GM18511 (cell line): ENCODE measurements around the gene YY1.

Source experiments
- ATAC-seq: cut with Tn5 transposase; IDR thresholded peaks from one replicate; pipeline ENCODE4 v1.9.1; 2021; ENCODE audit warnings: mild to moderate bottlenecking, moderate library complexity; ENCODE audit not compliant: unreplicated experiment

Gene YY1

DNA sequence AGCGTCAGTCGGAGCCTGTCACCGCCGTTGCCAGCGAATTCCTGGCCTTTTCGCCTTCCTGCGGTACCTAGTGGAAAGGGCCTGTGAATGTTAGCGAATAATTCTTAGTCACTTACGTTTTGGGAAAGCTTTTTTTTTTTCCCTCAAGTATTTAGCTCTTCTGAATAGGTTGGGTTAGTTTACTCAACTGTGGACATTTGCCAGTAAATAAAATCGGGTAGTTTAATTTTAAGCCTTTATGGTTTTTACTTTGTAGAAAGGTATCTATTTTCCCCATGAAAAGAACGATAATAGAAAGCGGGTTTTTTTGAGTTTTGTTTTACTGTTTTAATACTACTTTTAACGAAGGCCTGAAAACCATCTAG, 1.7 kb downstream of the YY1 start:
- no peak for ATAC-seq

DNA sequence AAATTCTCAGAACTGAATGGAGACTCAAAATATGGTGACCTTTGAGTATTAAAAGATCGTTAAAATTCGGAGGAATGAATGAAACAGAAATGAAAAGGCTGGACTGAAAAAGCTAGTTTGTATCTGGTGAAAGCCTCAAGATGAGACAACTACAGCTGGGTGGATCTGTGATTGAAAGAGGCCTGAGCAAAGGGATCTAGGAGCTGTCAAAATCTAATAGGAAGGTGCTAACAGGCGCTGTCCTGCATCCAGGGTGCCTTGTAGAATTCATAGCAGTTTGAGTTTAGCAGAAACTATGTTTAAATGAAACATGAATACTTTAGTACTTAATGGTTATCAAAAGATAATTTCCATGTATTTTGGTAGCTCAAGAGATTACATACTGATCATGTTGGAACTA, 2.3 kb downstream of the YY1 start:
- no peak for ATAC-seq

DNA sequence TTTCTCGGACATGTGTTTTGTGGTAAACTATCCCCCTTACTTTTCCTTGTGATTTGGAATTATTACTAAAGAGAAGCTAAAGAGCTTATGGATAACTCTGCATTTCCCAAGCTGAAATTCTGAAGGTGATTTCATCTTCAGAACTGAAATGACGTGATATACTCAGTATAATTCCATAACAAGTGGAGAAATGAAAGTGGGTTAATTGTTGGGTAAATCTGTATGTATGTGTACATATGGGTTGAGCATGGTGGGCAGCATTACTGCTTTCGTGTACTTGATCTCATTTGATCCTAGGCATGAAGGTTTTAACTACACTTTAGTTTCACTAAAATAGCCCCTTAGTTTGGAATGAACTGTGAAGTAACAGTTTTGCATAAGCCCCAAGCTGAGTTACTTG, 4.1 kb downstream of the YY1 start:
- ATAC-seq, result no peak

DNA sequence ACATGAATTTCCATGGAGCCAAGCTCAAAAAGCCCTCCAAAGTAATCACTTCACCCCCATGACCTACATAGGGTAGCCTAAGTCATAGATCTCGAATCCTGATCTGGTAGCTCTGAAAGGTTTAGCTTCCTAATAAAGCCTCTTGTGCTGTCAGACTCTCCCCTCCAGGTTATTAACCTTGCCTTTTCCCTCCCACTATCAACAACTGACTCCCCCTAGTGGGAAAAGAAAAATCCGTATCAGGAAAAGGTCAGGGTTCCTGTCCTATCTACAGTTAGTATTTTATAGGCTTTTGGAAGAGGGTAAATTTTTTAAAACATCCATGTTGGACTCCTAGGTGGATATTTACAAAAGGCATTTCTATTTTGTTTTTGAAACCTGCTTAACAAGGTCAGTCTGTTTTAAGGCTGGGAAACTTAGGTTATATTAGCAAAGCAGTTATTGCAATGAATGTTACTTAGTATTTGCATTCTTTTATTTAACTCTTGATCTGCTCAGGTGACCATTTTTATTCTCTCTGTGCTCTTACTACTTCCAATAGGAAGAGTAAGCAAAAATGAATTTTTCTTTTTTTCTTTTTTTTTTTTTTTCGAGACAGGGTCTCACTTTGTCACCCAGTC, 8.0 kb downstream of the YY1 start:
- ATAC-seq, result no peak

DNA sequence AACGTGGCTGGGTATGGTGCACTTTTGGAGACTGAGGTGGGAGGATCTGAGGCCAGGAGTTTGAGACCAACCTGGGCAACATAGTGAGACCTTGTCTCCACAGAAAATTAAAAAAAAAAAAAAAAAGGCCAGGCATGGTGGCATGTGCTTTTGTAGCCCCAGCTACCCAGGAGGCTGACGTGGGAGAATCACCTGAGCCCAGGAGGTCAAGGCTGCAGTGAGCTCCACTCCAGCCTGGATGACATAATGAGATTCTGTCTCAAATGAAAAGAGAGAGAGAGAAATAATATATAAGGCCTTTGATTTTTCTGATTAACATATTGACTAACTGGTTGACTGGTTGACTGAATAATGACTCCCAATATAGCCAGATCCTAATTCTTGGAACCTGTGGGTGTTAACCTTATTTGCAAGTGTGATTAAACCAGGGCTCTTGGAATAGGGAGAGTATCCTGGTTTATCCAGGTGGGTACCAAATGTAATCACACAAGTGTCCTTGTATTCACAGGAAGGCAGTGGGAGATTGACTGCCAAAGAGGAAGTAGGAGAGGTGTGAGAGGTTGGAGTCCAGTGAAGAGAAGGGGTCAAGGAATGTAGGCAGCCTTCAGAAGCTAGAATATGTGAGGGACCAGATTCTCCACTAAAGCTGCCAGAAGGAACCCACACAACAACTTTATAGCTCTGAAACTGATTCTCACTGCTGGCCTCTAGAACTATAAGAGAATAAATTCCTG, 12.0 kb downstream of the YY1 start:
- no peak for ATAC-seq

DNA sequence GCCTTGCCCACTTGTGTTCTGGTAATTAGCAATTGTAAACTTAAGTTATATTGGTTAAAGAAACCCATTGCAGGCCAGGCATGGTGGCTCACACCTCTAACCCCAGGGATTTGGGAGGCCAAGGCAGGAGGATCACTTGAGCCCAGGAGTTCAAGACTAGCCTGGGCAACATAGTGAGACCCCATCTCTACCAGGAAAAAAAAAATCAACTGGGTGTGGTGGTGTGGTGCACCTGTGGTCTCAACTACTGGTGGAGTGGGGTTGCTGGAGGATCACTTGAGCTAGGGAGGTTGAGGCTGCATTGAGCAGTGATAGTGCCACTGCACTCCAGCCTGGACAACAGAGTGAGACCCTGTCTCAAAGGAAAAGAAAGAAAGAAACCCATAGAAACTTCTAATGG, 13.7 kb downstream of the YY1 start:
- ATAC-seq, result no peak

DNA sequence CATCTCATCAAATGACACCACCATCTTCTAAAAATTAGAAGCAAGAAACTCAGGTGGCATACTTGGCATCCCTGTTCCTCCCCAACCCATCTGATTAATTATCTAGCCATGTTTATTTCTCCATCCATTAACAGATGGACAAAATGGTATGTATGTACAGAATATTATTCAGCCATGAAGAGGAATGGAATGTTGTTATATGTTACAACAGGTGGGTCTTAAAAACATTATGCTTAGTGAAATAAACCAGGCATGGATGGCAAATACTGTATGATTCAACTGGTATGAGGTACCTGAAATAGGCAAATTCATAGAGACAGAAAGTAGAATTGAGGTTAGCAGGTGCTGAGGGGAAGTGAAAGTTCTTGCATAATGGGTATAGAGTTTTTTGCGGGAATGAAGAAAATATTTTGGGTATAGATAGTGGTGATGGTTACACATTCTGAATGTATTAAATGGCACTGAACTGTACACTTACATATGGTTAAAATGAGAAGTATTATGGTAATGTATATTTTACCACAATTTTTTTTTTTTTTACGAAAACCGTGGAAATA, 17.5 kb downstream of the YY1 start:
- ATAC-seq, result peak; percentile 80

DNA sequence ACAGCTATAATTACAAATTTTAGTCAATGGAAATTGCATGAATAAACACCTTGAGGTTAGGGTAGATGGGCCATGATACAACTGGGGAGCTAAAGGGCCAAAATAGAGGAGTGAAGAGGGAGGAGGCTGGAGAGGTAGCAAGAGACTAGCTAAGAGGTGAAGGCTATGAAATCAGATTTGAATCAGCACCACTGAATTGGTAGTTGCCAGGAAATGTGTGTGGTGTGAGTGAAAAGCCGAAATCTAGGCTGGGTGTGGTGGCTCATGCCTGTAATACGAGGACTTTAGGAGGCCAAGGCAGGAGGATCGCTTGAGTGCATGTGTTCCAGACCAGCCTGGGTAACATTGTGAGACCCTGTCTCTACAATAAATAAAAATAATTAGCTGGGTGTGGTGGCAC, 22.7 kb downstream of the YY1 start:
- ATAC-seq, result peak; percentile 53

DNA sequence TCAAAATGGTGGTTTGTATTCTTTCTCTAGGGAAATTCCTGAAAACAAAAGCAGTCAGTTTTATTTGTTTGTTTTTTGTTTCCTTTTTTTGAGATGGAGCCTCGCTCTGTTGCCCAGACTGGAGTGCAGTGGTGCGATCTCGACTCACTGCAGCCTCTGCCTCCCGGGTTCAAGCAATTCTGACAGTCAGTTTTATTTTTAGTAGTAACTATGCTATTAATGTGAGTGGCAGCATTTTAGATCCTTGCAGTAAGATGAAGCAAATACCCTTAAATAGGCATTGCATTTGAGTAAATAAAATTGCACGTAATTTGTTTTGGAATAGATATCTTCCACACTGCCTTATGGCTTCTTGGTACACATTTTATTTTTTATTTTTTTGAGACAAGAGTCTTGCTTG, 23.6 kb downstream of the YY1 start:
- ATAC-seq, result no peak

DNA sequence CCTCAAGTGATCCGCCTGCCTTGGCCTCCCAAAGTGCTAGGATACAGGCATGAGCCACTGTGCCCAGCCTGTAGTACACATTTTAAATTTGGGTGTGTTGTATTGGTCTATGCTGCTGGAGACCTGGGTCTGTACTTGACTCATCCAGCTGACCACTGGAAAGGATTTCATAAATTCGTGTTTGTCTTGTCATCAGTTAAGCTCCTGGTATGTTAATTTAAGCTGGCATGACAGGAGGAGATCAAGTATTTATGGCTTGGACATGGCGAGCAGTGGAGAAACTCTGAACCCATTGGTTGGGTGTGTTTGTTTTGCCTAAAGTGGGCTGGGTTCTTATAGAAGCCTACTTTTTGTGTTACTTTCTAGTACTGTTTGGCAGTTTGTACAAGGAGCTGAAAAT, 24.2 kb downstream of the YY1 start:
- ATAC-seq, result no peak

DNA sequence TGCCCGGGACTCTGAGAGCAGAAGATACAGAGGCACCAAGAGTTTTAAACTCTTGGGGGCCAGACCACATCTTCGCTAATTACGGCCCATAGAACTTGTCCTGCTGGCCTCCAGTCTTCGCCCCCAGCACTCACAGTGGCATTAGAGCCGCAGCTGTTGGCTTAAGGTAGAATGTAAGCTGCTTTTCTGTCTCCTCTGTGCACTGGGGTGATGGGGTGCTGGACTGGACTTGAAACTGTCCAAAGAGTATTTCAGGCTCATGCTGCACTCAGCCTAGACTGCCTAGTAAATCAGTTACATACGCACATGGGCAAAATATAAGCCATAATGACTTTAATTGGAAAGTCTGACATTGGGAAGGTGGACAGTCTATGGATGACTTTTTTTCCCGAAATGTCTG, 29.0 kb downstream of the YY1 start:
- no peak for ATAC-seq

DNA sequence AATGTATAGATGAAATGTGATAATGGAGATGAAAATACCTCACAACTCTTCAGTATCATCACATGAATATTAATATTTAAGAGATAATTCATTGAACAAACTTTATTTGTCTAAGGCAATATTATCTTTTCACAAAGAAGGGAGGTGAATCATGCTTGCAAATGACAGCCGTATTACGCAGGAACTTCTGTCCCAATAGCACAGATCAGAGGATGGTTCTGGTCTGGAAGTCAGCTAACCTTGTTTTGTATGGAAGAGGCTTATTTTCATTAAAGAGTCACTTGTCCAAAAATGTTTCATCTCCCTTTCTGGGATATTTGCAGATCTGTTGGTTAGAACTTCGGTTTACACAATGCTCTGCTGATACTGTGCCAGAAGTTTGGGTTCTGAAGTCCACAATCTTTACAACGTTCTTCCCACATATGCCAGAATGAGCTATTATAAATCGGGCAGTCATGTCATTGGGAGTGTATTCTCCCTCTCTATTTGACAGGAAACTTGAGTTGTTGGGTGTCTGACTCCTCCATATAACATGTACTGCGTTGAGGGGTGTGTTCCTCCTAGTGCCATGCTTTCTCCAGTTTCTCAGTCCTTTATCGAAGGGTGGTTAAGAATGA, 29.8 kb downstream of the YY1 start:
- no peak for ATAC-seq

DNA sequence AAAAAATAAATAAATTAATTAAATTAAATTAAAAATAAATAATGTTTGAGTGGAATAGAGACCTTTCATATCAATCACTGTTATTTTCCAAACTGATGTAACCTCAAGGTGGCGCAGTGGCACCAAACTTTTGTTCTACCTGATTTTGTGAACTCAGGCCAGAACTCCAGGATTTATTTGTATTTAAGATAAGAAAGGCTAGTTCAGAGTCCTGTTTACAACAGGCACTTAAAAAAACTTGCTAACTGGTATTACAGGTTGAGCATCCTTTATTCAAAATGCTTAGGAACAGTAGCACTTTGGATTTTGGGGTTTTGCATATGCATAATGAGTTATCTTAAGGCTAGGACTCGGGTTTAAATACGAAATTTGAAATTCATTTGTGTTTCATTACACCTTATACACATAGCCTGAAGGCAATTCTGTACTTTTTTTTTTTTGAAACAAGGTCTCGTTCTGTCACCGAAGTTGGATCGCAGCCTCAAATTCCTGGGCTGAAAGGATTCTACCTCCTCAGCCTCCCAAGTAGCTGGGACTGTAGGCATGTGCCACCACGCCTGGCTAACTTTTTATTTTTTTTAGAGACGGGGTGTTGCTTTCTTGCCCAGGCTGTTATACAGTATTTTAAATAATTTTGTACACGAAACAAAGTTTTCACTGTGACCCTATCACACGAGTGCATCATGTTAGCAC, 32.4 kb downstream of the YY1 start:
- ATAC-seq, result no peak

DNA sequence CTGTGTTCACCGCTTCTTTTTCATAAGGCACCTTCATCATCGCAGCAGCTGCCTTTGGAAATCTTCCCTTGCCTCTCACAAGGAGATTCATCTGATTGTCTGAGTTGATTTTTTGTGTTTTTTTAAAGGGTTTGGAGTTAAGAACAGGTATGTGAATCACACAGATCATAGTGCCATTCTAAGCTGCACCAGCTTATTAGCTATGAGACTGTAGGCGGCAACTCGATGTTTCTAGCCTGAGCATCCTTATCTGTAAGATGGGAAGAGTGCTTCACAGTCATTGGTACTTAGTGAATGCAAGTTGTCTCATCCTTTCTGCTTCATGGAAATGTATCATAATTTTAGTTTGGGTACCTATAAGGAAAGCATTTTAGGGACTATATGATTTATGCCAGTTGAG, 35.3 kb downstream of the YY1 start:
- no peak for ATAC-seq

DNA sequence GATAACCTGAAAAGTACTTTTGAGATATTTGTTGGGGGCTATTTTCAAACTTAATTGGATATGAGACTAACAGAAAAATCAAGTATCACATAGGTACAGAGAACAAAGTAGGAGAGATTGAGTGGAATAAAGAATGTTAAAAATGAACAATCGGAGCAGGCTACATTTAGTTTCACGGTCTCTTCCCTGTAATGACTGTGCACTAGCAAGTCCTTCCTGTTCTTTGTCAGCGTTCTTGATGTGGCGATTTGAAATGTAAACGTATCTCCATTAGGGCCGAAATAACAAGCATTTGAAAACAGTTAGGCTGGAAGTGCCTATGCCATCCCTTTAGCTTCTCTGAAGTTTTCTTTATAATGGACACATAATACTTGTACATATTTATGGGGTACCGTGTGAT, 36.3 kb downstream of the YY1 start:
- ATAC-seq, result no peak

DNA sequence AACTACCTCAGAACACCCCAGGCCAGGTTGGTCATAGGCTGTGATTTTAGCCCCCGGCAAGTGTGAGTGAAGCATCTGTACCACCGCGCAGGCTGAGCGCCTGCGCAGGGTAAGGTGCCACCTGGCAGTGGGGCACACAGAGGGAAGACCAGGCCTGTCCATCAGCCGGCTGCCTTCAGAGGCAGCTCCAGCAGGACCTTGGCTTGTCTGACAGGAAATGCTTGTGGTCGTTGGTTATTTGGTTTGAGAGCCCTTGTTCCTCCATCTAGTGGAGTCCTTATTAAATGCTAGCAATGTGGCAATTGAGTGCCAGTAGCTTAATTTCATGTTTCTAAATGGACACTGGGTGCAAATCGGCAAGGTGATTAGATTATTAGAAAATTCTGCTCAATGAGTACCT, 39.8 kb downstream of the YY1 start:
- peak; percentile 80 for ATAC-seq

DNA sequence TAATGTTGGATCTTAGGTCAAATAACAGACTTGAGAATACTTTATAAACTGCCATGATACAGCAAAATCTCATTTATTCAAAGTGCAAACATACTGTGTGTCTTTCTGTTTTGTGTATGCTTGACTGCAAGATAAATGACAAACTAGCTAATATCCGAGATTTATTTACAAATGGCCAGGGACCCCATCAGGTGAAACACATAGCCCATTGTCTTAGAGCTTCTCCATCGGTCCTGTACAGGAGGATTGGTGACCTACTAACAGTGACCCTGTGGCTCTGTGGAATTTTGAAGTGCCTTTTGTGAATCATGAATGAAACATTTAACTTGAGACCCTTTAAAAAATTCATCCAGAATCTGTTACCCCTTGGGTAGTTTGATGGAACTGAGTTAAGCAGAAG, 40.2 kb downstream of the YY1 start:
- no peak for ATAC-seq

DNA sequence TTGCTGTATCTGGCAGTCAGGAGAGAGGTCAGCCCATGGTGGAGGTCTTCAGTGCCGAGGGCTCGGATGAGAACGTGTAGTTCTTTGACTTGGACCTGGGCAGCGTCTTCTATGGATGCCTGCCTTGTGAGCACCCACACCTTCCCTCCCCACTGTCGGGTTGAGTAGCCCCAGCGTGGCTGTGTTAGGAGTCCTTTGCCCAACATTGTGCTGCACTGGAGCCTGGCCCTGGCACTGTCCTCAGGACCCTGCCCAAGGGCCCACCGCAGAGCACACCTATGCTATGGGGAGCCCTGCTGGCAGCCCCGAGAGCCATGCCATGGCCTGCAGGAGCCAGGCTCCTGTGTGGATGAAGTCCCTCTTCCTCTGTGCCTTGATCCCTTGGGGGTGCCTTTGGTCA, 40.6 kb downstream of the YY1 start:
- ATAC-seq, result no peak

DNA sequence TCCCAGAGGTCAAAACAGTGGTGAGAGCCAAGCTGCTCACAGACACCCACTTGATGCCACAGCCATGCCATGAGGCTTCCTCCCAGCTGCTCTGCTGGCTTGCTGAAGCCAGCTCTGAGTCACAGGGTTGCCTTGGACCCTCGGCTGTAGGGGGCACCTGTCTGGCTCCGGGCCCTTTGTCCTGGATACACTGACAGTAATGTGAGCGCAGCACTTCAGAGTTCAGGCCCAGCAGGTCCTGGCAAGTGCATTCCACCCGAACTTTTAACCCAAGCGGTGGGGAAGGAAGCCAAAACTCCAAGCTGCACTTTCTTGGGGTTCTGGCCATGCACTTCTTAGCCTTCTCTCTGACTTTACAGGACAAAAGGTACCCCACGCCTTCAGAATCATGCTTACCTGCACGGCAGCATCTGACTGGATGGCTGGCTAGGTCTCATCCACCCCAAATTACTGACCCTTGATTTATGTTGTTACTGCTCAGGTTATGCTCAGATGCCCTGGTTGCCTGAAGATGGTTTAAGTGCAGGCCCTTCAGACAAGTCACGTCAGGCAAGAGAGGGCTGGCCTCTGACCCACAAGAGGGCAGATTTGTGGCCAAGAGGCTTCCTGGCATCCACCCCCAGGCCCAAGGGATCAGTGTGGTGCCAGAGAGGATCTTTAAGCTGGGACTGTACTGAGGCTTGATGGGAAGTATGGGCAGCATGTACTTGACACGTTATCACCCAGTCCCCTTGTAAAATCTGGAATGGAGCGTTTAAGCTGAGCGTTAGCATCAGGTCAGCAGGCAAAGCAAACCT, 42.5 kb downstream of the YY1 start:
- ATAC-seq, result no peak

DNA sequence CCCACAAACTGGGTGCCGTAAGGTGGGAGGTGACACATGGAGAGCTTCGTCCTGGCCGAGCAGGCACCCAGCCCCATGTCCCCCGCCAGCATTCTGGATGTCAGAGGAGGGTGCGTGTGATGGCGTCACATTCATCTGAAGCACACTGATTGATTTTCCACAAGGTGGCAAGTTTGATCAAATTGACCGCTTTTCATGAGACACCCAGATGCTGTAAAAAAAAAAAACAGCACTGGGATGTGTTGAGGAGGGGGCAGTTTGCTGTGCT, 43.1 kb downstream of the YY1 start:
- no peak for ATAC-seq

DNA sequence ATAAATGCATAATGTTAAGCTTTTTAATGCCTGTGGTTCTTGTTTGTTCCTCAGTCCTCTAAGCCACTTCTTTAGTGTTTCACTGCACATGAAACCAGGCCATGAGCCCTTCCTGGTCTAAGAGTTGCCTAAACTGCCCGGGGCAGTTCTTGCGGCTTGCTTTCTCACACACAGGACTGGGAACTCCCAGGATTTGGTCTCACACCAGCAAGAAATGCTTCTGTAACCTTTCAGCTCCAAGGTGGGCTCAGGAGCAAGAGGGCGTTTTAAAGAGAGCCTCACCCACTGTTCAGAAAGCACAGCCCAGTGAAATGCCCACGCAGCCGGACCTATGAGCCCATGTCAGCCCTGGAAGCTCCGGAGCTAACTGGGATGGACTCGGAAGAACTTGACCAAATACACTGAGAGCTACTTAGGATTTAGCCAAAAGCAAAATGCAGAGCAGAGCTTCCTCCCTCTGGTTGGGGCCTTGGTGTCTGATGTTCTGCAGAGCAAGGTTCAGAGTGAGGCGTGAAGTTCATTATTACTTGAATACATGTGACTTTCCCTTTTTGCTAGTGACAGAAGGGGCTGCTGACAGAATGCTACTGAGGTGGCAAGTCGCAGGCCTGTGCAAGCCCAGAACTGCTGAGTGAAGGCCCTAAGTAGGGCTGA, 43.9 kb downstream of the YY1 start:
- no peak for ATAC-seq
